SK-N-SH (cell line): Measurements from ENCODE around the gene BCR. TPM values are rescaled to one million over a fixed set of nuclear protein-coding genes. Genes with fewer than 3 reads are reported as not detected.

Experiments
- CTCF ChIA-PET: fragments of 300-600, 350-600 bp; formaldehyde crosslinking; extraction: SDS; loops from one replicate; lab custom pipeline; 2021; lab: Yijun Ruan, JAX
- POLR2A ChIA-PET: fragments of 350-600 bp; sonication (Branson Sonifier 250); formaldehyde crosslinking; extraction: SDS; loops from one replicate; lab custom pipeline; 2020; ENCODE audit warnings: antibody characterized with exemption, inconsistent platforms; lab: Yijun Ruan, JAX
- DNase-seq: peaks from one replicate; pipeline ENCODE4 v3.0.0; 2012
- H2AFZ ChIP-seq: fragments of 200-600 bp; sonication (generic); 2 replicates; pipeline ENCODE4 v1.8.1; 2016; ENCODE audit warnings: antibody characterized with exemption, mild to moderate bottlenecking, low read depth
- H3F3A ChIP-seq: fragments of 200-600 bp; sonication (generic); replicated peaks from 2 replicates; pipeline ENCODE3; 2016; ENCODE audit warnings: antibody characterized with exemption, mild to moderate bottlenecking; ENCODE audit not compliant: insufficient read depth
- H3K27ac ChIP-seq, 2 experiments: fragments of 200-500 bp in 1 of 2; fragments of 200-600 bp in 1 of 2; sonication (Bioruptor generic) in 1 of 2; sonication (generic), shearing (Covaris generic) in 1 of 2; 2 replicates each; pipeline versions ENCODE4 v1.5.1 to v1.6.1; 2014 to 2016; ENCODE audit warnings: low read depth in 2 of 2, inconsistent platforms in 1 of 2, low read length in 1 of 2, mild to moderate bottlenecking in 1 of 2, mixed read lengths in 1 of 2
- H3K27me3 ChIP-seq: fragments of 200-600 bp; sonication (generic), shearing (Covaris generic); 2 replicates; pipeline ENCODE4 v1.6.1; 2016; ENCODE audit warnings: mixed run types; ENCODE audit not compliant: insufficient read depth
- H3K36me3 ChIP-seq, 2 experiments: fragments of 200-500 bp in 1 of 2; fragments of 200-600 bp in 1 of 2; sonication (Bioruptor generic) in 1 of 2; sonication (generic) in 1 of 2; replicated peaks in 1 of 2; 2 replicates each; pipeline versions ENCODE3 to v1.5.1; 2014 to 2016; ENCODE audit warnings: low read length in 1 of 2, mild to moderate bottlenecking in 1 of 2; ENCODE audit not compliant: insufficient read depth in 2 of 2, control insufficient read depth in 1 of 2
- H3K4me1 ChIP-seq, 2 experiments: fragments of 200-500 bp in 1 of 2; fragments of 200-600 bp in 1 of 2; sonication (Bioruptor generic) in 1 of 2; sonication (generic), shearing (Covaris generic) in 1 of 2; 2 replicates each; pipeline versions ENCODE4 v1.5.1 to v1.6.1; 2014 to 2016; ENCODE audit warnings: low read depth in 1 of 2, low read length in 1 of 2, mixed run types in 1 of 2; ENCODE audit not compliant: insufficient read depth in 2 of 2, control insufficient read depth in 1 of 2
- H3K4me2 ChIP-seq: fragments of 200-600 bp; sonication (generic), shearing (Covaris generic); 2 replicates; pipeline ENCODE4 v1.6.1; 2017; ENCODE audit warnings: mixed run types
- H3K4me3 ChIP-seq, 2 experiments: fragments of 200-500 bp in 1 of 2; fragments of 200-600 bp in 1 of 2; sonication (Bioruptor generic) in 1 of 2; sonication (generic), shearing (Covaris generic) in 1 of 2; 2 replicates each; pipeline versions ENCODE4 v1.5.1 to v1.8.1; 2014 to 2016; ENCODE audit warnings: low read depth in 2 of 2, inconsistent platforms in 1 of 2, low read length in 1 of 2, mild to moderate bottlenecking in 1 of 2, mixed read lengths in 1 of 2, moderate library complexity in 1 of 2
- H3K79me2 ChIP-seq: fragments of 200-600 bp; sonication (generic); 2 replicates; pipeline ENCODE4 v1.8.1; 2017; ENCODE audit warnings: mild to moderate bottlenecking; ENCODE audit not compliant: insufficient read depth
- H3K9ac ChIP-seq: fragments of 200-600 bp; sonication (generic); 2 replicates; pipeline ENCODE4 v1.6.1; 2017; ENCODE audit warnings: mixed run types
- H3K9me2 ChIP-seq: fragments of 200-600 bp; sonication (generic); 2 replicates; pipeline ENCODE4 v1.6.1; 2017; ENCODE audit warnings: mixed run types
- H3K9me3 ChIP-seq: fragments of 200-600 bp; sonication (generic); 2 replicates; pipeline ENCODE4 v1.6.1; 2017; ENCODE audit warnings: mixed run types, mild to moderate bottlenecking, moderate library complexity
- H4K20me1 ChIP-seq: fragments of 200-600 bp; sonication (generic); 2 replicates; pipeline ENCODE4 v1.6.1; 2017; ENCODE audit warnings: mild to moderate bottlenecking, mixed run types; ENCODE audit not compliant: insufficient read depth
- CTCF ChIP-seq: fragments of 200-600 bp; sonication (generic); IDR thresholded peaks from 2 replicates; pipeline ENCODE4 v1.6.1; 2017; ENCODE audit warnings: antibody characterized with exemption, mild to moderate bottlenecking, moderate library complexity
- FOSL2 ChIP-seq: IDR thresholded peaks from 2 replicates; pipeline ENCODE4 v1.4.0; 2012; ENCODE audit warnings: low read depth, mild to moderate bottlenecking, moderate library complexity, borderline replicate concordance
- GATA2 ChIP-seq: sonication (generic); formaldehyde crosslinking; IDR thresholded peaks from 2 replicates; pipeline ENCODE4 v1.5.0; 2020; ENCODE audit warnings: mild to moderate bottlenecking, missing genetic modification reagents
- IRF3 ChIP-seq: fragments of 150-350 bp; IDR thresholded peaks from 2 replicates; pipeline ENCODE4 v1.6.1; 2016; ENCODE audit warnings: mild to moderate bottlenecking, low read depth, low read length
- NFIC ChIP-seq: IDR thresholded peaks from 2 replicates; pipeline ENCODE4 v1.4.0; 2012; ENCODE audit warnings: borderline replicate concordance
- RAD21 ChIP-seq: IDR thresholded peaks from 2 replicates; pipeline ENCODE4 v1.6.1; 2012; ENCODE audit warnings: mild to moderate bottlenecking, low read length
- RCOR1 ChIP-seq: fragments of 150-350 bp; IDR thresholded peaks from 2 replicates; pipeline ENCODE4 v1.6.1; 2017; ENCODE audit warnings: antibody characterized with exemption, low read length
- SMC3 ChIP-seq: IDR thresholded peaks from 2 replicates; pipeline ENCODE4 v1.6.1; 2012; ENCODE audit warnings: low read depth, low read length, improper control_type of control experiment
- TAF1 ChIP-seq: IDR thresholded peaks from 2 replicates; pipeline ENCODE4 v1.6.1; 2012; ENCODE audit warnings: low read depth, mild to moderate bottlenecking, low read length, moderate library complexity, borderline replicate concordance
- TCF12 ChIP-seq: IDR thresholded peaks from 2 replicates; pipeline ENCODE4 v1.4.0; 2012
- TEAD4 ChIP-seq: IDR thresholded peaks from 2 replicates; pipeline ENCODE4 v1.4.0; 2012; ENCODE audit warnings: mild to moderate bottlenecking, borderline replicate concordance; ENCODE audit not compliant: insufficient read depth
- WGBS: methylation state at CpG from one replicate; pipeline ENCODE4 v1.1.6; 2017; ENCODE audit warnings: low lambda C conversion rate; 5-methylcytosine and 5-hydroxymethylcytosine counted together
- polyA plus RNA-seq, 3 experiments: library from polyadenylated mRNA; depleted of rRNA; stranded (reverse); fragments of >200 nt; gene quantifications; 2 replicates each; pipeline ENCODE4 v1.2.3, GENCODE V29; 2012
- TF ChIP-seq, protein P1 (sequence below): IDR thresholded peaks from 2 replicates; pipeline ENCODE4 v1.4.0; 2012; ENCODE audit warnings: low read depth, borderline replicate concordance
- TF ChIP-seq, protein P2 (sequence below): IDR thresholded peaks from 2 replicates; pipeline ENCODE4 v1.4.0; 2012; ENCODE audit warnings: low read depth, borderline replicate concordance

BCR gene
- polyA plus RNA-seq, 1 of the 3 experiments (the other 2 are of a cell fraction), result 50.9 TPM

- TF ChIP-seq CTCF (no peak), FOSL2 (no peak), NFIC (no peak), SMC3 (no peak), RCOR1 (no peak), GATA2 (CRISPR knock-in tag) (no peak), TCF12 (no peak), TAF1 (no peak), RAD21 (no peak)
Observed at GRCh38 chr22:23232094-23232905, 52.0 kb downstream of the BCR start (continued).

- Histone ChIP-seq H3K27ac (peak overlapping the region in 1 of 2 experiments; percentile 31; a peak in 2 of 4 replicates), H3K27me3 (no peaks in the 10 kb centered on the region), H3K9me3 (0 out of 2 replicates have a peak, but pooled peaks cover 6% of the 10 kb centered on the region), H2AFZ (no peak overlapping the region), H3K9ac (no peak overlapping the region), H4K20me1 (peaks cover 40% of the 10 kb centered on the region), H3K4me3 (no peak overlapping the region), H3K4me2 (no peak overlapping the region), H3F3A (no peaks in the 10 kb centered on the region), H3K79me2 (peaks cover 78% of the 10 kb centered on the region), H3K4me1 (peaks cover 5 to 67% of the 10 kb centered on the region in 2 experiments; a peak in 2 of 4 replicates), H3K36me3 (peaks cover 0 to 8% of the 10 kb centered on the region in 2 experiments), H3K9me2 (no peaks in the 10 kb centered on the region)
- DNase-seq, result peak; percentile 57
- ChIA-PET CTCF (interaction anchor here (0.8 to 2.5 kb wide), 8 partner anchors 14 to 59 kb away, joined by 3 to 10 read pairs (median 4); no protein-coding TSS in a partner anchor), POLR2A (no interaction called here)
- 94% methylated on average over 5 of the region's 11 CpGs for WGBS
- TF ChIP-seq, protein P1, sequence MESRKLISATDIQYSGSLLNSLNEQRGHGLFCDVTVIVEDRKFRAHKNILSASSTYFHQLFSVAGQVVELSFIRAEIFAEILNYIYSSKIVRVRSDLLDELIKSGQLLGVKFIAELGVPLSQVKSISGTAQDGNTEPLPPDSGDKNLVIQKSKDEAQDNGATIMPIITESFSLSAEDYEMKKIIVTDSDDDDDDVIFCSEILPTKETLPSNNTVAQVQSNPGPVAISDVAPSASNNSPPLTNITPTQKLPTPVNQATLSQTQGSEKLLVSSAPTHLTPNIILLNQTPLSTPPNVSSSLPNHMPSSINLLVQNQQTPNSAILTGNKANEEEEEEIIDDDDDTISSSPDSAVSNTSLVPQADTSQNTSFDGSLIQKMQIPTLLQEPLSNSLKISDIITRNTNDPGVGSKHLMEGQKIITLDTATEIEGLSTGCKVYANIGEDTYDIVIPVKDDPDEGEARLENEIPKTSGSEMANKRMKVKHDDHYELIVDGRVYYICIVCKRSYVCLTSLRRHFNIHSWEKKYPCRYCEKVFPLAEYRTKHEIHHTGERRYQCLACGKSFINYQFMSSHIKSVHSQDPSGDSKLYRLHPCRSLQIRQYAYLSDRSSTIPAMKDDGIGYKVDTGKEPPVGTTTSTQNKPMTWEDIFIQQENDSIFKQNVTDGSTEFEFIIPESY, result no peak
- TF ChIP-seq, protein P2, sequence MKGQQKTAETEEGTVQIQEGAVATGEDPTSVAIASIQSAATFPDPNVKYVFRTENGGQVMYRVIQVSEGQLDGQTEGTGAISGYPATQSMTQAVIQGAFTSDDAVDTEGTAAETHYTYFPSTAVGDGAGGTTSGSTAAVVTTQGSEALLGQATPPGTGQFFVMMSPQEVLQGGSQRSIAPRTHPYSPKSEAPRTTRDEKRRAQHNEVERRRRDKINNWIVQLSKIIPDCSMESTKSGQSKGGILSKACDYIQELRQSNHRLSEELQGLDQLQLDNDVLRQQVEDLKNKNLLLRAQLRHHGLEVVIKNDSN, result no peak
- no peak for TF ChIP-seq TEAD4
- TF ChIP-seq IRF3, result no peak
Observed at GRCh38 chr22:23233084-23233531, 52.8 kb downstream of the BCR start.
